ENCODE data around the gene LCE1D.

Gene LCE1D

GRCh38 chr1:152795686-152796085 lies 835 bp upstream of the LCE1D start:
- Histone ChIP-seq H3K36me3 (no peaks in the 10 kb centered on the region), H3K9me3 (ENCODE audit: severe bottlenecking) (peaks cover 2% of the 10 kb centered on the region), H3K4me3 (ENCODE audit: low read depth, low read length) (no peak overlapping the region), H3K27ac (no peak overlapping the region), H3K27me3 (ENCODE audit: insufficient read depth, low read depth, severe bottlenecking) (peaks cover 25% of the 10 kb centered on the region)
- TF ChIP-seq CTCF (IDR thresholded peaks at IDR 0.05; ENCODE audit: low read depth, low read length), result no peak
- DNase-seq, result no peak

DNA sequence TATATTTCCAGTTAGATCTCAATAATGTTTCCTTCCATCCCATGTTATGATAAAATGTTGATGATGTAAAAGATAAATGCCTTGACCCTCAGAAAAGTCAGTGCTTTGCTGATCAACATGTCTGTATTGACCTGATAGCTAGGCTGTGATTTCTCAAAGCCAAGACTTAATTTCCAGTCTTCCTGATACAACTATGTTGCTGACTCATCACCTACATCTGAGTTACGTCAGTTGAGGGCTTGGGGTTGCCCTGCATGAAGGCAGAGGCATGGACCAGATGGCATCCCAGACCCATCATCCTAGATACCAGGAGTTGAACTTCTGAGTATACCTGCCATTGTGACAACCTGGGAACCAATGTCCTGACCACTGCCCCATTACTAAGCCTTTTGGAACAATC lies 4.8 kb downstream of the LCE1D start:
- peaks cover 78% of the 10 kb centered on the region for H3K27me3 ChIP-seq (ENCODE audit: insufficient read depth, low read depth, severe bottlenecking)
- H3K4me3 ChIP-seq (ENCODE audit: low read depth, low read length), result no peak overlapping the region
- no peak for DNase-seq
- no peak for TF ChIP-seq CTCF (IDR thresholded peaks at IDR 0.05; ENCODE audit: low read depth, low read length)
- H3K36me3 ChIP-seq, result no peaks in the 10 kb centered on the region
- no peak overlapping the region for H3K27ac ChIP-seq
- peaks cover 2% of the 10 kb centered on the region for H3K9me3 ChIP-seq (ENCODE audit: severe bottlenecking)

DNA sequence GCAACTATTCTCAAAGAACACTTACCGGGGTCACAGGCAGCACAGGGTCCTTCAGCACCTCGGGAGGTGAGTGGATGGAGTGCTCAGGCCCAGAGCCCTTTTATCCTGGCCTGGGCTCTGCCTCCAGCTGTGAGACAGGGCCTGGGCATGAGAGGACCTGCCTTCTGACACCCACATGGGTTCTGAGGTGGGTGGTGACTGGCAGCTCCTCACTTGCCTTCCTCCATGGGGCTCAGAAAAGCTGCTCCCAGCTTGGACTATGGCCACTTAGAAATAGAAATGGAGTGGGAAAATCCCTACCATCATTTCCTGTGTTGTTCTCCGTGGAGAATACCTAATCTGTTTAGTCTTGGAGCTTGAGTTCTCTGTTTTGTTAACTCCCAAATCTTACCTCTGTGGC lies 10.1 kb downstream of the LCE1D start, which contains the start of gene LCE1C:
TSS of gene LCE1C (minus strand) at position 76 of the 400 bp plus-strand sequence. CDS start 1,173 bp downstream, outside the sequence.
- no peak for DNase-seq
- Histone ChIP-seq H3K27ac (no peak within 1 kb of the TSS), H3K36me3 (no peaks in the 10 kb centered on the region), H3K4me3 (ENCODE audit: low read depth, low read length) (no peak within 1 kb of the TSS), H3K9me3 (ENCODE audit: severe bottlenecking) (peaks cover 2% of the 10 kb centered on the region), H3K27me3 (ENCODE audit: insufficient read depth, low read depth, severe bottlenecking) (peaks cover 84% of the 10 kb centered on the region)
- no peak for TF ChIP-seq CTCF (IDR thresholded peaks at IDR 0.05; ENCODE audit: low read depth, low read length)

DNA sequence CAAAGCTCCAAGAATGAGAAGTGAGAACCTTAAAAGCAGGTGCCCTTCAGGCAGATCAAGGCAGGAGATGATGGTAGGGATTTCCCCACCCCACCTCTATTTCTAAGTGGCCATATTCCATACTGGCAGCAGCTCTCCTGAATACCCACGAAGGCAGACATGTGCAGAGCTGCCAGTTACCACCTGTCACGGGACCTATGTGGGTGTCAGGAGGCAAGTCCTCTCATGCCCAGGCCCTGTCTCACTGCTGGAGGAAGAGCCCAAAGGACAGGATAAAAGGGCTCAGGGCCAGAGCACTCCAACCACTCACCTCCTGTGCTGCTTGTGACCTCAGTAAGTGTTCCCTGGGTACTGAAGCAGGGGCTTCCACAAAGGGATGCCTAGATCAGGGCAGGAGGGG lies 14.5 kb downstream of the LCE1D start:
- H3K27ac ChIP-seq, result no peak overlapping the region
- no peak for TF ChIP-seq CTCF (IDR thresholded peaks at IDR 0.05; ENCODE audit: low read depth, low read length)
- peaks cover 6% of the 10 kb centered on the region for H3K9me3 ChIP-seq (ENCODE audit: severe bottlenecking)
- H3K4me3 ChIP-seq (ENCODE audit: low read depth, low read length), result no peak overlapping the region
- peaks cover 81% of the 10 kb centered on the region for H3K27me3 ChIP-seq (ENCODE audit: insufficient read depth, low read depth, severe bottlenecking)
- no peak for DNase-seq
- H3K36me3 ChIP-seq, result no peaks in the 10 kb centered on the region

GRCh38 chr1:152811671-152812070 lies 15.2 kb downstream of the LCE1D start, which contains the start of gene LCE1B:
Gene LCE1B (plus strand): TSS chr1:152811971. CDS start chr1:152812447, 476 bp downstream.
- Histone ChIP-seq H3K27me3 (ENCODE audit: insufficient read depth, low read depth, severe bottlenecking) (peaks cover 79% of the 10 kb centered on the region), H3K36me3 (no peaks in the 10 kb centered on the region), H3K4me3 (ENCODE audit: low read depth, low read length) (no peak within 1 kb of the TSS), H3K9me3 (ENCODE audit: severe bottlenecking) (peaks cover 6% of the 10 kb centered on the region), H3K27ac (no peak within 1 kb of the TSS)
- DNase-seq, result no peak
- TF ChIP-seq CTCF (IDR thresholded peaks at IDR 0.05; ENCODE audit: low read depth, low read length), result no peak

DNA sequence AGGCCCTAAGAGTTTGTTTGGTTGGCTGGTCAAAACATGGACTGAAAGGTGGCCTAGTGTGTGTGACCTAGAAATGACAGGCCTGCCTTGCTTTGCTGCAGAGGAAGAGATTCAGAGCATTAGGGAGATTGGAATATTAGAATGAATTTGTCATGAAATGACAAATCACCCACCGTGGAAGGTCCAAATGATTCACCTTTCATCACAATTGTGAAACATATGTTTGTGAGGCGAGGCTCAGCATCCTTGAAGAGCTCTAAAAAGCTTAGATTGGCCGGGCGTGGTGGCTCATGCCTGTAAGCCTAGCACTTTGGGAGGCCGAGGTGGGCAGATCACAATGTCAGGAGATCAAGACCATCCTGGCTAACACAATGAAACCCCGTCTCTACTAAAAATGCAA lies 20.8 kb downstream of the LCE1D start:
- Histone ChIP-seq H3K27ac (no peak overlapping the region), H3K27me3 (ENCODE audit: insufficient read depth, low read depth, severe bottlenecking) (peaks cover 75% of the 10 kb centered on the region), H3K36me3 (no peaks in the 10 kb centered on the region), H3K4me3 (ENCODE audit: low read depth, low read length) (no peak overlapping the region), H3K9me3 (ENCODE audit: severe bottlenecking) (peaks cover 4% of the 10 kb centered on the region)
- no peak for TF ChIP-seq CTCF (IDR thresholded peaks at IDR 0.05; ENCODE audit: low read depth, low read length)
- DNase-seq, result no peak

Measured in WERI-Rb-1 (cell line).